Measurements from ENCODE around the gene KCNJ9.

Gene KCNJ9

GRCh38 chr1:160066829-160067745 is 14.3 kb upstream of the KCNJ9 start:
- DNase-seq, result no peak

GRCh38 chr1:160068225-160068624 is 13.1 kb upstream of the KCNJ9 start:
- no peak for DNase-seq

- no peak for DNase-seq
Measured at GRCh38 chr1:160069460-160070231, 11.7 kb upstream of the KCNJ9 start, which contains the start of gene KCNJ10. KCNJ10 (minus strand) TSS chr1:160070160; CDS start chr1:160042532, 27,628 bp downstream.

GRCh38 chr1:160070243-160071163 is 10.8 kb upstream of the KCNJ9 start:
- no peak for DNase-seq

GRCh38 chr1:160071289-160071688 is 10.0 kb upstream of the KCNJ9 start:
- no peak for DNase-seq

GRCh38 chr1:160074865-160075264 is 6.5 kb upstream of the KCNJ9 start:
- DNase-seq, result no peak

- DNase-seq, result no peak
Measured at GRCh38 chr1:160075836-160076235, 5.5 kb upstream of the KCNJ9 start.

GRCh38 chr1:160076295-160076694 is 5.0 kb upstream of the KCNJ9 start:
- no peak for DNase-seq

- no peak for DNase-seq
Measured at GRCh38 chr1:160077486-160077885, 3.9 kb upstream of the KCNJ9 start.

GRCh38 chr1:160078512-160079195 is 2.7 kb upstream of the KCNJ9 start:
- no peak for DNase-seq

- no peak for DNase-seq
Measured at GRCh38 chr1:160079448-160079847, 1.9 kb upstream of the KCNJ9 start.

- DNase-seq, result no peak
Measured at GRCh38 chr1:160080381-160081100, 797 bp upstream of the KCNJ9 start.

GRCh38 chr1:160082487-160082886 is 1.1 kb downstream of the KCNJ9 start:
- DNase-seq, result no peak

GRCh38 chr1:160082926-160083325 is 1.6 kb downstream of the KCNJ9 start:
- no peak for DNase-seq

- DNase-seq, result no peak
Measured at GRCh38 chr1:160083968-160084770, 2.8 kb downstream of the KCNJ9 start.

GRCh38 chr1:160084771-160085321 is 3.5 kb downstream of the KCNJ9 start:
- DNase-seq, result no peak

- DNase-seq, result no peak
Measured at GRCh38 chr1:160085686-160086455, 4.5 kb downstream of the KCNJ9 start.

GRCh38 chr1:160086456-160086892 is 5.1 kb downstream of the KCNJ9 start:
- no peak for DNase-seq

GRCh38 chr1:160087118-160087662 is 5.9 kb downstream of the KCNJ9 start:
- no peak for DNase-seq
